HG03175 (cell line): ENCODE results near the gene ASPA.

Experiments used
- ATAC-seq: cut with Tn5 transposase; IDR thresholded peaks from one replicate; pipeline ENCODE4 v1.9.1; 2021; ENCODE audit warnings: mild to moderate bottlenecking, moderate library complexity; ENCODE audit not compliant: unreplicated experiment

The ASPA gene

DNA sequence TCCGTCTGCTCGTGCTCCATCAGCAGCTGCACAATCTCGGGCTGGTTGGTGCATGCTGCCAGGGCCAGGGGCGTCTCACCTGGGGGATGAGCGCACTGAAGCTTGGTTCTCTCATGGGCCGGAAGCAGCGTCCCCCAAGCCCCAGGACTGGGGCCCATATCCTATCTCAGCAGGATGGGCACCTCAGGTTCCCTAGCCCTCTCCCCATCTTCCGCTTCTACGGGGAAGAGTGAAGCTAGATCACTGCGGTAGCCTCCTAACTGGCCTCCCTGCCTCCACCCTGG is 57.0 kb downstream of the ASPA start:
- no peak for ATAC-seq

DNA sequence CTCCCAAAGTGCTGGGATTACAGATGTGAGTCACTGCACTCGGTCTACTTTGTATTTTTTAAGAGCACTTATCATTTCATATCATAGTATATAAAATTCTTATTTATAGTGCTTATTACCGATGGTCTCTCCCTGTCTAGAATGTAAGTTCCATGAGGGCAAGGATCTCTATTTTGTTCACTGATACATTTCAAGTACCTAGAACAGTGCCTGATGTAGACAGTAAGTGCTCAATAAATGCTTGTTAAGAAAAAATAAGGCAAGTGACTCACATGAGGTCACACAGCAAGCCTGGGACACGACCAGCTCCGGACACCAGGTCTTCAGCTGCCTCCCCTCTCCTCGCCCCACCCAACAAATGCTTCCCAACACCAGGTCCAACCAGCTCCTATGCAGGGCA is 58.0 kb downstream of the ASPA start:
- no peak for ATAC-seq

DNA sequence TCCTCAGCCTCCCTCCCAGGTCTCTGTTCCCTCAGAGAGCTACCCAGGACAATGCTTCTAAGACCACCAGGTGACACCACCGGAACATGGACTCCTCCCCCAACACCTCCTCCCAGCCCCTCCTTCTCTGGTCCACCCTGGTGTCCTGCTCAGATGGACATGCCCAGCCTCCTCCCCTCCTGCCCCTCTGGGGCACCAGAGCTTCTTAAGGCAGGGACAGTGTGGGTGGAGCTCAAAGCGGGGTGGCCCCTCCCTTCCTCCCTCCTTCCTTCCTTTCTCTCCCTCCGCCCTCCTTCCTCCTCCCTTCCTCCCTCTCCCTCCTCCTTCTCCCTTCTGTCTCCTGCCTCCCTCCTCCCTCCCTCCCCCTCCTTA is 59.1 kb downstream of the ASPA start:
- no peak for ATAC-seq

DNA sequence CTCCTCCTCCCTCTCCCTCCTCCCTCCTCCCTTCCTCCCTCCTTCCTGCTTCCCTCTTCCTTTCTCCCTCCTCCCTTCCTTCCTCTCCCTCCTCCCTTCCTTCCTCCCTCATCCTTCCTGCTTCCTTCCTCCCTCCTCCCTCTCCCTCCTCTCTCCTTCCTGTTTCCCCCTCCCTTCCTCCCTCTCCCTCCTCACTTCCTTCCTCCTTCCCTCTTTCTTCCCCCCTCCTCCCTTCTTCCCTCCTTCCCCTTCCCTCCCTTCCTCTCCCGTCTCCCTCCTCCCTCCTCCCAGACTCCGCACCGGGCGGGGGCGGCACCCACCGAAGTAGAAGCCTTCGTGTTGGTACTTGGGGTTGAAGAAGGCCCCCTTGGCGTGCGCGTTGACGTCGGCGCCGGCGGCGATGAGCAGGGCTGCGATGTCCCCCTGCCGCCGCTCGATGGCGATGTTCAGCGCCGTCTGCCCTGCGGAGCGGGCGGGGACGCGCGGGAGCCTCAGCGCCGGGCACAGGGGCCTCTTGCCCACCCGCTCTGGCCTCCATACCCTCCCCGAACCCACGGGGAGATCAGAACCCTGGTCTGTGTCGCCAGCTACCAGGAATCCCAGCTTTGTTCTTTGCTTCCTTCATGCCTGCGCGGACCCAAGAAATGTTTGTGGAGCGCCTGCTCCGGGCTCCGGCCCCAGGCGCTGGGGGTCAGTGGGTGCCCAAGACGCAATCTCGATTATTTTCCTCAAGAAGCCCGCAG is 59.6 kb downstream of the ASPA start:
- peak; percentile 38 for ATAC-seq

DNA sequence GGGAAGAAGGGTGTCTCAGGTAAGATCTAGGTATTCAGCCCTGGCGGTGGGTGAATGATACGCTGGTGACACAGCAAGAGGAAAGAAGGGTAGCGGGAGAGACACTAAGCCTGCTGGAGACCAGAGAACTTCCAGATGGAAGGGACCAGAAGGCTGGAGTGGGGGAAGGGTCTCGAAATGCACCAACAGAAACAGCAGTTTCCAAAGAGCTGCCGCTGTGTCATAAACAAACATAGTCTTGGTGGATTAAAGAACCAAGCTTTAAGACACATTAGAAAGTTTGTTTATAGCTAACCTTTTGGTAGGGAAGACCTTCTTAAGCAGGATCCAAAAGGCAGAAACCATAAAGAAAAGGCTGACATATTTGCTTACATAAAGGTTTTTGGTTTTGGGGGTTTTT is 60.9 kb downstream of the ASPA start:
- no peak for ATAC-seq

DNA sequence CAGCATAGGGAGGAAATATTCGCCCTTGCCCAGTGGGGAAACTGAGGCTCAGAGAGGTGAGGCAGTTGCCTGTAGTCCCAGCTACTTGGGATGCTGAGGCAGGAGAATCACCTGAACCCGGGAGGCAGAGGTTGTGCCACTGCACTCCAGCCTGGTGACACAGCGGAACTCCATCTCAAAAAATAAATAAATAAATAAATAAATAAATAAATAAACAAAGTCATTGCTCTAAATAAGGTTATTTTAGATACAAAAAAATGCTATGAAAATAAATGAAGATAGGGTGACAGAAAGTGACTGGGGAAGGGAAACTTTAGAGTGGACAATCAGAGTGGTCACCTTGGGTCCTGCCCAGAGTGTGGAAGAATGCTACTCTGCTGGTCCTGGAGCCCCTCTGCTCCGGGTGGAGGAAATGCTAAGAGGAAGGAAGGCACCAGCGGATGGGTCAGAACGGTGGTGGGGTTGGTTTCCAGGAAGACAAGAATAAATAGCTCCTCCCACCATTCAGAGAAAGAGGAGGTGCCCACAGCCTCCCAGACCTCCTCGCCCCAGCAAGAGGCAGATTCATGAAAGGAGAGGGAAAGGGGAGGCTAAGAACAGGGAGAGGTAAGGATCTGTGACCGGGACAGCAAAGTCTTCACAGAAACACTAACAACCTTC is 64.2 kb downstream of the ASPA start:
- ATAC-seq, result no peak

DNA sequence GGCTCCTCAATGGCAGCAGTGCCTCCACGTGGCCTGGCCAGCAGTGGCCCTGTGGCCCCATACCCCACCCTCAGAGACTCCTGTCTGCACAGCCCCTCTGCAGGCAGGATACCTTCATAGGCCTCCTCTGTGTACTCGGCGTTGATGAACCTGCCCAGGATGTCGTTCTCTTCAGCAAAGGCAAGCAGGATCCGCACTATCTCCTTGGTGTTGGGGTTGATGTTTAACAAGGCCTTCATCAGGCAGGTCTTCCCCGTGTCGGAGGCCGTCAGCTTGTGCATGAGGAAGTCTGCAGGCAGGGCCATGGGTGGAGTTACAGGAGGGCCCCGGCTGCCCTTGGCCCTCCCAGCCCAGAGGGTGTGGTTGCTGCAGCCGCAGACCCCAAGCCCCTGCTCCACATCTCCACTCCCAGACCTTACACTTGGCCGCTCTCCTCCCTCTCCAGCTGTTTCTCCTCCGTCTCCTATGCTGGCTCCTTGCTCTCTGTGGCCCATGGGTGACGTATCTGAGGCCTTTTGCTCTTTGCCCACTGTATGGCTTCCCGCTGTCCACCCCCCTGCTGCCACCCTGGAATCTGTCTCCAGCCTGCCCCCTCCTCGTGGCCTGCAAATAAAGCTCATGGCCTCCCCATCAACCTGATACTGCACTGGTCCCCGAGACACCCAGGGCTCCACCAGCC is 66.8 kb downstream of the ASPA start:
- ATAC-seq, result no peak

DNA sequence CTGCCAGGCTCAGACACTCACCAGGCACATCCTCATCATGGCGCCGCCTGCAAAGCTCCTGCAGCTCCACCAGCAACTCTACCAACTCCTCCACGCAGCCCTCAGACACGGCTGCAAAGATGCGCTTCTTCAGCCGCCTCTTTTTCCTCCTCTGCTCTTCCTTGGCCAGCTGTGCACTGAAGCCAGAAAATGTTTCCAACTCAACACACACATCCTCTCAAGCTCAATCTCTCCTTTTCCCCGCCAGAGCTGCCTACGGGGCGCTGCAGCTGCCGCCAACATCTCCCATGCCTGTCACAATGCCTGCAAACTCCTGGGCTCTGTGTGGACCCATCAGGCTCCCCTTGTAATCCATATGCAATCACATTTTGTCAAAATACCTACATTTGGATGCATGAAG is 67.7 kb downstream of the ASPA start:
- ATAC-seq, result no peak

DNA sequence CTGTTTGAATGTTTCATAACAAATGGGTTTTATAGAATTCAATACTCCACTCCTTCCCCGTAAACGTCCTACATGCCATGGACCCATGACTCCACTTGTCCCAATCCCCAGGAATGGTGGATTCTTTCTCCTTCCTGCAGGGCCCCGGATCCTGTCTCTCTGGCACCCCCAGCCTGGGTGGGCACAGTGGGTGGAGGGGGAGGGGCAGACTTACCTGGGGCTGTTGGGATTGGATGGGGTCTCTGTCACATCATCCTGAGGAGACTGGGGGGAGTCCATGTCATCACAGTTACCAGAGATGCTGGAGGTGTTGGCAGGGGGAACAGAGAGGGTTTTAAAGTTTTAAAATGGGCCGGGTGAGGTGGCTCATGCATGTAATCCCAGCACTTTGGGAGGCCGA is 68.6 kb downstream of the ASPA start:
- ATAC-seq, result no peak

DNA sequence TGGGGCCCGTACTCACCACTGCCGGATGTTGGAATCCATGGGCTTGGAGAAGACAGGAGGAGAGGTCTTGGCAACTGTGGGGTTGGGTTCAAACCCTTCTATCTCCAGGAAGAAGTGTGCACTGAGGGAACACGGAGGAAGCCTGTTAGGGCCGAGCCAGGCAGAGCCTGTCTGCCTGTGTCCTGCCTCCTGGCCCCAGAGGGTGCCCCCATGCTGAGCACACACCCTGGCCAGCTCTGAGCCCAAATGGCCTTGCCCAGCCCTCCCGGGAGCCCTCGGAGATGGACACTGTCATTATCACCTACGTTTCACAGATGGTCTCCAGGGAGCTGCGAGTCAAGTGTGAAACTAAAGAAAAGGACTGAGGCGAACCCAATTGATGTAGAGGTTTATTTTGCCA is 69.4 kb downstream of the ASPA start:
- no peak for ATAC-seq

DNA sequence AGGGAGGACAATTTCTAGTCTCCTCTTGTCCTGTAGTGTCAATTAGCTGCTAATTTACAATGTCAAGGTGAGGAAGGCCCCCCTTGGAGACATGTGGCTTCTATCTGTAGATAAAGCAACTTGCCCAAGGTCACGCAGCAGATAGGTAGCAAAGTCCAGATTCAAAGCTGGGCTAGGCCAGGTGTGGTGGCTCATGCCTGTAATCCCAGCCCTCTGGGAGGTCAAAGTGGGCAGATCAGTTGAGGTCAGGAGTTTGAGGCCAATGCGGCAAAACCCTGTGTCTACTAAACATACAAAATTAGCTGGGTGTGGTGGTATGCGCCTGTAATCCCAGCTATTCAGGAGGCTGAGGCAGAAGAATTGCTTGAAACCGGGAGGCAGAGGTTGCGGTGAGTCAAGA is 70.7 kb downstream of the ASPA start:
- ATAC-seq, result no peak

DNA sequence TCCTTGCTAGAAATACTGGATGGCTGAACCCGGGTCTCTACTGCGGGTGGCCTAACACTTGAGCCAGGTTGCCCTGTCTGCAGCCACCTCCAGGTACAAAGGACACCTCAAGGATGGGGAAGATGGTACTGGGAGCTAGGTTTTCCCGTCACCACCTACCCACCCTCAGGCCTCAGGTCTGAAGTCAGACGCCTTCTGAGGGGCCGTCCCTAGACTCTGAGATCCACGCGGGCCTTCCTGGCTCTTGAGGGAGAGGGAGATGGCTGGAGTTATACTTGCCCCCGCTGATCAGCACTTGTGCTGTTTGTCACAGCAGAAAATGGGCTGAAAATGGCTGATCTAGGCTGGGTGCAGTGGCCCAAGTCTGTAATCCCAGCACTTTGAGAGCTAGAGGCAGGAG is 71.2 kb downstream of the ASPA start:
- ATAC-seq, result no peak

DNA sequence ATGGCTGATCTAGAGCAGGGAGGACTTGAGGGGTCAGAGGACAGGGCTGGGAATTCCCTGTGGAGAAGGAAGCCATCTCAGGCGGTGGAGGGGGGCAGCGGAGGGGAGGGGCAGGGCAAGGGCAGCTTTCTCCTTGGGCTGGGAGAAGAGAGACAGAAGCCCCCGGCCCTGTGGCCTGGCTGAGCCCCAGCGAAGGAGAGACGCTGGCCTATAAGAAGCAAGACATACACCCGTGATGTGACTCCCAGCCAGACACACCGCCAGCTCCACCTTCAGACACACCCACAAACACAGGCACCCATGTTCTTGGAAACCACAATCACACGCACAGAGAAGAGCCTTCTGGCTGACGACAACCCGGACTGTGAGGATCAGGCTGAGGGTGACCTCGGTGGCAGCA is 71.8 kb downstream of the ASPA start:
- ATAC-seq, result no peak

DNA sequence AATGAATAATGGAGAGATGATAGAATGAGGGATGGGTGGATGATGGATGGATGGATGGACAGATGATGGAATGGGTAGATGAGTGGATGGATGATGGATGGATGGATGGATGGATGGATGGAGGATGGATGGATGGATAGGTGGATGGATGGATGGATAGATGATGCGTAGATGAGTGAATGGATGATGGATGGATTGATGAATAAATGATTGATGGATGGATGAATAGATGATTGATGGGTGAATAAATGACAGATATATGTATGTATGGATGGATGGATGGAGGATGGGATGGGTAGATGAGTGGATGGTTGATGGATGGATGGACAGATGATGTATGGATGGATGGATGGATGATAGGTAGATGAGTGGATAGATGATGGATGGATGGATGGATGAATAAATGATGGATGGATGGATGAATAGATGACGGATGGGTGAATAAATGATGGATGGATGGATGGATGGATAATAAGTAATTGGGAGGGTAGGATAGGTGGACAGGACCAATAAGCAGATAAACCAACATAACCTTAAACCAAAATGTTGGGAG is 73.9 kb downstream of the ASPA start:
- no peak for ATAC-seq

DNA sequence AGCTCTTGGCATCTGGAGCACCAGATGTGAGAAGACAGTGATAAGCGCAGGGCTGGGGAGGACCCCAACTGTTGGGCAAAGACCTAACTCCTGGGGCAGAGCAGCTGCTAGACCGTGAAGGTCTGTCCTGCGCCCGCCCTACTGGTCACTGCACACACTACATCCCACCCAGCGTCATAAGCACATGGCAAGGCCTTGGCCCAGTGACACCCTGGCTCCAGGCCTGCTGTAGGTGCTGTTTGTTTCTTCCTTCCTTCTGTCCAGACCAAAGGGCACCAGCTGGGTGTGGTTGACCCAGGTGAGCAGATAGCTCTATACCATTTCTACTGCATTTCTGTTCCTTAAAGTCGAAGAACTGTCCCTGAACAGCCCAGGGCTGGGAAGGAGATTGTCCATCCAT is 75.4 kb downstream of the ASPA start:
- ATAC-seq, result no peak

DNA sequence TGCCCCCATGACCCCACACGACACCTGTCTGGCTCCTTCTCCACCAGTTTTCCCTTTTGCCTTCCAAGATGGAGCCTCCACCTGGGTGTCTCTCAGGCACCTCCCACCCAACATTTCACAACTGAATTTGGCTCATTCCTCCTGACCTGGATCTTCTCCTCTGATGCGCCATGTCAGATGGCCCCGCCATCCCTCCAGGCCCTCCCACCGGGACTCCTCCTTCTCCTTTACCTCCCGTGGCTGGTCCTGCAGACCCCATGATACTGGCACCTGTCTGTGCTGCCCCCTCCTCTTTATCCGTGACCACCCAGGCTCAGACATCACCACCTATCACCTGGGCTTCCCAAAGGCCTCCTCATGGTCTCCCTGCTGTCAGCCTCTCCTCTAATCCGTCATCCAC is 77.1 kb downstream of the ASPA start:
- ATAC-seq, result no peak
